Left lung (tissue), 10 donors: Measurements from ENCODE around the gene STAT4. TPM values are rescaled to one million over a fixed set of nuclear protein-coding genes. Genes with fewer than 3 reads are reported as not detected.

Source experiments
- ATAC-seq: fragments of 200-7000 bp; cut with Tn5 transposase; one replicate; pipeline ENCODE4 v1.9.1; 2020; ENCODE audit warnings: moderate library complexity
- DNase-seq, 4 donors: peaks; one replicate each; pipeline ENCODE4 v3.0.0-alpha.2; 2013 to 2020
- H3K27ac ChIP-seq, 2 donors: fragments of 200-600 bp; sonication (generic) in 1 of 2; one replicate each; pipeline versions ENCODE4 v1.5.0 to v1.8.0; 2020 to 2021
- H3K27me3 ChIP-seq, 2 donors: fragments of 200-600 bp; sonication (generic) in 1 of 2; one replicate each; pipeline versions ENCODE4 v1.5.0 to v1.8.0; 2020 to 2021
- H3K36me3 ChIP-seq, 2 donors: fragments of 200-600 bp; sonication (generic) in 1 of 2; one replicate each; pipeline versions ENCODE4 v1.5.0 to v1.8.0; 2020 to 2021
- H3K4me1 ChIP-seq, 2 donors: fragments of 200-600 bp; one replicate each; pipeline ENCODE4 v1.8.0; 2021
- H3K4me3 ChIP-seq, 2 donors: fragments of 200-600 bp; sonication (generic) in 1 of 2; one replicate each; pipeline versions ENCODE4 v1.5.0 to v1.8.0; 2020 to 2021; ENCODE audit warnings: mild to moderate bottlenecking in 1 of 2
- H3K9me3 ChIP-seq, 2 donors: fragments of 200-600 bp; sonication (generic) in 1 of 2; one replicate each; pipeline versions ENCODE4 v1.5.0 to v1.8.0; 2020 to 2021
- intact Hi-C, 2 donors: fragments of 100-400 bp; cut with DNase I; formaldehyde crosslinking; loops; one replicate each; pipeline versions ENCODE4 v1.11.2 to v1.14.2; 2022
- polyA plus RNA-seq, 6 donors: library from polyadenylated mRNA; unstranded; fragments of 120-200 nt; gene quantifications; one replicate each; pipeline ENCODE4 v1.2.1, GENCODE V29; 2013; ENCODE audit not compliant: insufficient read length in 6 of 6
- total RNA-seq, 2 donors: library from RNA; stranded (reverse); fragmentation: NEBNext Ultra II Directional; extraction: Animal tissue kit (Norgen Biotek cat#: 25700); gene quantifications; one replicate each; pipeline ENCODE4 v1.2.1, GENCODE V29; 2021
- TF ChIP-seq, protein P1 (sequence below), 2 donors: fragments of 200-600 bp; sonication (generic) in 1 of 2; IDR thresholded peaks; one replicate each; pipeline versions ENCODE4 v1.5.0 to v1.8.0; 2021; ENCODE audit warnings: antibody characterized with exemption in 2 of 2
- donor health status: DM: no; HTN: yes; CAD: no.
- donor health status: DM: no; HTN: no; CAD: no.

The STAT4 gene
- total and polyA plus RNA-seq, 8 donors, result 4.4 to 11.5 (median 7.4) TPM

DNA sequence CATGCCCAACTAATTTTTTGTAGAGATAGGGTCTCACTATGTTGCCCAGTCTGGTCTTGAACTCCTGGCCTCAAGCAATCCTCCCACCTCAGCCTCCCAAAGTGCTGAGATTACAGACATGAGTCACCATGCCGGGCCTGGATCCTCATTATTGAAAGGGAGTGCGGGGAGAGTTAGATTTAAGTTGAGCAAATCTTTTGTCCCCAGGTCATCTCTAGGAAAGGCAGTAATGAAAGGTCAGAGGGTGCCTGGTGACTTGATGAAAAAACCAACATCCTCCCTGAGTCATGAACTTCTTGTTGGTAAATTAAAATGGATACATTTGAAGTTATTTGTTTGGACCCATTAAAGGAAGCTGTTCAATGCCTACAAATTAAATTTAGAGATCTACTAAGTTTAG lies 25.1 kb downstream of the STAT4 start:
- Histone ChIP-seq H3K27me3 (no peaks in the 10 kb centered on the region), H3K4me1 (no peaks in the 10 kb centered on the region), H3K27ac (no peak overlapping the region), H3K4me3 (no peak overlapping the region), H3K36me3 (no peaks in the 10 kb centered on the region), H3K9me3 (no peaks in the 10 kb centered on the region)
- ATAC-seq (no peak), DNase-seq (no peak)
- intact Hi-C loops, result no loop called here
- TF ChIP-seq, protein P1, sequence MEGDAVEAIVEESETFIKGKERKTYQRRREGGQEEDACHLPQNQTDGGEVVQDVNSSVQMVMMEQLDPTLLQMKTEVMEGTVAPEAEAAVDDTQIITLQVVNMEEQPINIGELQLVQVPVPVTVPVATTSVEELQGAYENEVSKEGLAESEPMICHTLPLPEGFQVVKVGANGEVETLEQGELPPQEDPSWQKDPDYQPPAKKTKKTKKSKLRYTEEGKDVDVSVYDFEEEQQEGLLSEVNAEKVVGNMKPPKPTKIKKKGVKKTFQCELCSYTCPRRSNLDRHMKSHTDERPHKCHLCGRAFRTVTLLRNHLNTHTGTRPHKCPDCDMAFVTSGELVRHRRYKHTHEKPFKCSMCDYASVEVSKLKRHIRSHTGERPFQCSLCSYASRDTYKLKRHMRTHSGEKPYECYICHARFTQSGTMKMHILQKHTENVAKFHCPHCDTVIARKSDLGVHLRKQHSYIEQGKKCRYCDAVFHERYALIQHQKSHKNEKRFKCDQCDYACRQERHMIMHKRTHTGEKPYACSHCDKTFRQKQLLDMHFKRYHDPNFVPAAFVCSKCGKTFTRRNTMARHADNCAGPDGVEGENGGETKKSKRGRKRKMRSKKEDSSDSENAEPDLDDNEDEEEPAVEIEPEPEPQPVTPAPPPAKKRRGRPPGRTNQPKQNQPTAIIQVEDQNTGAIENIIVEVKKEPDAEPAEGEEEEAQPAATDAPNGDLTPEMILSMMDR (IDR thresholded peaks at IDR 0.05), result no peak

DNA sequence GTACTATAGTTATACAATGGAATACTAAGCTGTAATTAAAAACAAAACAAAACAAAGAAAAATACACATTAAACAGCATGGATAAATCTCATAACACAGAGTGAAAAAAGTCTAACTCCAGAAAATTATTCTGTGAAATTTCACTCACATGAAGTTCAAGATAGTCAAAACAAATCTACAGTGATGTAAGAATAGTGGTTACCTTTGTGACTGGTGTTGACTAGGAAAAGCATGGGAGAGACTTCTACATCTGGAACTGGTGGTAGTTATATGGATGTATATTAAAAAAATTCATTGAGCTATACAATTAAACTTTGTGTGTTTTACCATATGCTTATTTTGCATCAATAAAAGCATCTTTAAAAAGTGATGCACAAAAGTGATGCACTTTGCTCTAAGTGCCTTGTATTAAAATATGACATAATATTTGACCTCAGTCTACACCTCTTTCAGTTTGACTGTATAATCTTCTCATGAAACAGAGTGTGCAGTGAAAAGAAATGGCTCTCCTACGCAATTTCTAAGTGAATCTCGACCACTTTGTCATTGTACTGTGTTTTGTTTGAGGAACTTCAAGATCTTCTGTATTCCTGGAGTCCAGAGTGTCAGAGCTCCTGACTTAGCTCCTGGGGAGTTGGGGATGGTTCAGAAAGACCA lies 28.0 kb downstream of the STAT4 start:
- no peaks in the 10 kb centered on the region for H3K36me3 ChIP-seq
- no peaks in the 10 kb centered on the region for H3K27me3 ChIP-seq
- DNase-seq (no peak), ATAC-seq (no peak)
- H3K4me1 ChIP-seq, result no peaks in the 10 kb centered on the region
- TF ChIP-seq, protein P1 (IDR thresholded peaks at IDR 0.05), result no peak
- intact Hi-C loops, result no loop called here
- H3K27ac ChIP-seq, result no peak overlapping the region
- no peaks in the 10 kb centered on the region for H3K9me3 ChIP-seq
- H3K4me3 ChIP-seq, result no peak overlapping the region

DNA sequence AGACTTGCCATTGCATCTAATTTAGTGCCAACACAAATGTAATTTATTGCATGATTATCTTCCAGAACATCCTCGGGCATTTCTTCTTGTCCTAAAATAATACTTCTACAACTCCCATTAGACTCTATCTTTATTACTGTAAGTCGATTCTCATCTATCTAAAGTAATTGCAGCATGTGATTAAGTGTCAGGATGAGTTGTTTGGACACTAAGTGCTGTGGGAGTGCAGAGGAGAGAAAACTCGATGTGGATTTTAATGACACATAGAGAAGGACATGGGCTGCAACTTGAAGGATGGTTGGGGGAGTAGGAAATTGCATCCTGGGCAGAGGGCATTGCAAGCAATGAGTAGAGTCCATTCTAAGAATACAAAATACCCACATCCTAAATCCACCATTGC lies 33.5 kb downstream of the STAT4 start:
- Histone ChIP-seq H3K4me3 (no peak overlapping the region), H3K9me3 (no peaks in the 10 kb centered on the region), H3K36me3 (no peaks in the 10 kb centered on the region), H3K4me1 (peaks cover 0 to 11% of the 10 kb centered on the region in 2 donors), H3K27me3 (no peaks in the 10 kb centered on the region), H3K27ac (no peak overlapping the region)
- TF ChIP-seq, protein P1 (IDR thresholded peaks at IDR 0.05), result no peak
- ATAC-seq (no peak), DNase-seq (peak in 1 of 4 donors; percentile 10)
- intact Hi-C loops, result no loop called here

DNA sequence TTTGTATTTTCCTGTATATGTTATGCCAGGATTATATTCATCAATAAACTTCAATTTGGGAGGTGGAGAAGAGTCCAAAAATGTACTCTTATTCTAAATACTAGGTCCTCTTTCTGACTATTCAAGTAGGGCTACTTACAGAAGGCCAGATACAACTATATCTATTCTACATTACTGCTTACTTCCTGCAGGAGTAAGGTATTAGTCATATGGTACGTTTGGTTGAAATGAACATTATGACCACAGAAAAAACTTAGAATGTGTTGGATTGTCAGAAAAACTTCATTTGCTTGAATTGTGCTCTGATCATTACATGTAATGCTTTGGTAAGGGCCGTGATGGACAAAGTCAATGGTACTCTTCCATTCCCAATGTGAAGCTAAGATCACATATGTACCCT lies 35.0 kb downstream of the STAT4 start:
- ATAC-seq (no peak), DNase-seq (no peak)
- Histone ChIP-seq H3K36me3 (no peaks in the 10 kb centered on the region), H3K27me3 (no peaks in the 10 kb centered on the region), H3K4me3 (no peak overlapping the region), H3K4me1 (peaks cover 0 to 11% of the 10 kb centered on the region in 2 donors), H3K27ac (no peak overlapping the region), H3K9me3 (no peaks in the 10 kb centered on the region)
- intact Hi-C loops, result no loop called here
- TF ChIP-seq, protein P1 (IDR thresholded peaks at IDR 0.05), result no peak

DNA sequence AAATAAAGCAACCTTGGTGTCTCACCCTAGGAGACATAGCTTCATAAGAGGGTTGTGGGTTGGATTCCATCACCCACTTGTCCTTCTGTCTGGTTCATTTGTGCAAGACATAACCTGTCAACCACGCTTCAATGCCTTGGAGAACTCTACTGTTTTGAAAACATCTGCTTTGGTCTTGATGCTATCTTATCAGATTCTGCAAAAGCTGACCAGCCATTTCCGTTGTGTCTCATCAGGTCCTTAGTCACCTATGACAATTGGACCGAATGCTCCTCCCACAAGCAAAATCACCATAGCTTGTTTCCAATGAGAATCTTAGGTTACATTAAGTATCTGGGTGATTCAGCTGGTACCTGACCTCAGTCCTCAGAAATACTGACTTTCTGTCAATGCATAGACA lies 35.4 kb downstream of the STAT4 start:
- Histone ChIP-seq H3K9me3 (no peaks in the 10 kb centered on the region), H3K4me1 (peaks cover 0 to 11% of the 10 kb centered on the region in 2 donors), H3K36me3 (no peaks in the 10 kb centered on the region), H3K27ac (no peak overlapping the region), H3K27me3 (no peaks in the 10 kb centered on the region), H3K4me3 (no peak overlapping the region)
- intact Hi-C loops, result no loop called here
- DNase-seq (no peak), ATAC-seq (no peak)
- TF ChIP-seq, protein P1 (IDR thresholded peaks at IDR 0.05), result no peak
